HepG2 (cell line): ENCODE measurements around the gene HILPDA.

Experiments
- ARID2 ChIP-seq: sonication (generic); formaldehyde crosslinking; IDR thresholded peaks from 2 replicates; pipeline ENCODE4 v1.8.1; 2022; ENCODE audit warnings: mild to moderate bottlenecking, missing genetic modification reagents, borderline replicate concordance
- ARNT ChIP-seq: fragments of 450-650 bp; IDR thresholded peaks from 2 replicates; pipeline ENCODE4 v1.6.1; 2017
- CREB1 ChIP-seq, 2 experiments: fragments of 450-650 bp in 1 of 2; IDR thresholded peaks; 2 replicates each; pipeline ENCODE4 v1.6.1; 2016 to 2017; ENCODE audit warnings: control low read depth in 1 of 2, mild to moderate bottlenecking in 1 of 2, missing compliant biosample characterization in 1 of 2, missing genetic modification characterization in 1 of 2
- KAT7 ChIP-seq: IDR thresholded peaks from 2 replicates; pipeline ENCODE4 v1.6.1; 2018; ENCODE audit warnings: borderline replicate concordance, missing compliant biosample characterization
- NFIC ChIP-seq: IDR thresholded peaks from 2 replicates; pipeline ENCODE4 v1.6.1; 2012; ENCODE audit warnings: mild to moderate bottlenecking, low read length, inconsistent platforms
- POLR2AphosphoS5 ChIP-seq: IDR thresholded peaks from 2 replicates; pipeline ENCODE4 v1.6.1; 2012; ENCODE audit warnings: low read depth, low read length
- ZC3H4 ChIP-seq: sonication (generic); formaldehyde crosslinking; IDR thresholded peaks from 2 replicates; pipeline ENCODE4 v1.4.0; 2020; ENCODE audit warnings: missing genetic modification reagents, borderline replicate concordance
- ZNF782 ChIP-seq: sonication (generic); formaldehyde crosslinking; IDR thresholded peaks from 2 replicates; pipeline ENCODE4 v1.4.0; 2020; ENCODE audit warnings: missing genetic modification reagents, mild to moderate bottlenecking, borderline replicate concordance
- TF ChIP-seq, protein P1 (sequence below): sonication (generic); formaldehyde crosslinking; IDR thresholded peaks from 2 replicates; pipeline ENCODE4 v1.4.0; 2020; ENCODE audit warnings: missing genetic modification reagents
- TF ChIP-seq, protein P2 (sequence below): IDR thresholded peaks from 2 replicates; pipeline ENCODE4 v1.6.1; 2018; ENCODE audit warnings: missing genetic modification reagents, mild to moderate bottlenecking, missing compliant biosample characterization
- TF ChIP-seq, protein P3 (sequence below): sonication (generic); formaldehyde crosslinking; IDR thresholded peaks from 2 replicates; pipeline ENCODE4 v1.5.0; 2020; ENCODE audit warnings: mild to moderate bottlenecking, missing genetic modification reagents, moderate library complexity

DNA sequence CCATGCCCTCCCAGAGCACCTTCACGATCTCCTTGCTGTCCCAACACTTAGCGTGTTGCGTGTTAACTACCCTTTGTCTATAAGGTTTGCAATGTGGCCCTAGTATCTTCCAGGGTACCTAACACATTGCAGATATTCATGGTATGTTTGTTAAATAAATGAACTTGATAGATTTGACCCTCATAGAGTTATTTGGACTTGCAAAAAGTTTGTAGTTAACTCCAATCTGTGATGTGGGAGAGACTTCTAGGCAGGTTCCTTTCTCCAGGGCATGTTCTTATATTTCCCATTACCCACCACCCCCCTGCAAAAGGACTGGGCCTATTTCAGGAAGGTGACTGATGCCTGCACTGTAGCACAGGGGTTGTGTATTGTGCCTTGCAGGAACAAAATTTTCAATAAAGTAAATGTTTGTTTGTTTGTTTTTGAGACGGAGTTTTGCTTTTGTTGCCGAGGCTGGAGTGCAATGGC, 612 bp downstream of the HILPDA start:
- TF ChIP-seq POLR2AphosphoS5 (no peak), ARID2 (CRISPR knock-in tag) (no peak), KAT7 (CRISPR knock-in tag) (no peak), CREB1 (IDR thresholded peaks at IDR 0.05) (no peak), CREB1 (CRISPR knock-in tag; IDR thresholded peaks at IDR 0.05) (no peak), NFIC (no peak), ZNF782 (no peak), ZC3H4 (CRISPR knock-in tag) (no peak), ARNT (no peak)
- TF ChIP-seq, protein P1, sequence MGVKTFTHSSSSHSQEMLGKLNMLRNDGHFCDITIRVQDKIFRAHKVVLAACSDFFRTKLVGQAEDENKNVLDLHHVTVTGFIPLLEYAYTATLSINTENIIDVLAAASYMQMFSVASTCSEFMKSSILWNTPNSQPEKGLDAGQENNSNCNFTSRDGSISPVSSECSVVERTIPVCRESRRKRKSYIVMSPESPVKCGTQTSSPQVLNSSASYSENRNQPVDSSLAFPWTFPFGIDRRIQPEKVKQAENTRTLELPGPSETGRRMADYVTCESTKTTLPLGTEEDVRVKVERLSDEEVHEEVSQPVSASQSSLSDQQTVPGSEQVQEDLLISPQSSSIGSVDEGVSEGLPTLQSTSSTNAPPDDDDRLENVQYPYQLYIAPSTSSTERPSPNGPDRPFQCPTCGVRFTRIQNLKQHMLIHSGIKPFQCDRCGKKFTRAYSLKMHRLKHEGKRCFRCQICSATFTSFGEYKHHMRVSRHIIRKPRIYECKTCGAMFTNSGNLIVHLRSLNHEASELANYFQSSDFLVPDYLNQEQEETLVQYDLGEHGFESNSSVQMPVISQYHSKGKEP (CRISPR knock-in tag), result no peak
- TF ChIP-seq, protein P2, sequence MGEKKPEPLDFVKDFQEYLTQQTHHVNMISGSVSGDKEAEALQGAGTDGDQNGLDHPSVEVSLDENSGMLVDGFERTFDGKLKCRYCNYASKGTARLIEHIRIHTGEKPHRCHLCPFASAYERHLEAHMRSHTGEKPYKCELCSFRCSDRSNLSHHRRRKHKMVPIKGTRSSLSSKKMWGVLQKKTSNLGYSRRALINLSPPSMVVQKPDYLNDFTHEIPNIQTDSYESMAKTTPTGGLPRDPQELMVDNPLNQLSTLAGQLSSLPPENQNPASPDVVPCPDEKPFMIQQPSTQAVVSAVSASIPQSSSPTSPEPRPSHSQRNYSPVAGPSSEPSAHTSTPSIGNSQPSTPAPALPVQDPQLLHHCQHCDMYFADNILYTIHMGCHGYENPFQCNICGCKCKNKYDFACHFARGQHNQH (CRISPR knock-in tag), result no peak
- TF ChIP-seq, protein P3, sequence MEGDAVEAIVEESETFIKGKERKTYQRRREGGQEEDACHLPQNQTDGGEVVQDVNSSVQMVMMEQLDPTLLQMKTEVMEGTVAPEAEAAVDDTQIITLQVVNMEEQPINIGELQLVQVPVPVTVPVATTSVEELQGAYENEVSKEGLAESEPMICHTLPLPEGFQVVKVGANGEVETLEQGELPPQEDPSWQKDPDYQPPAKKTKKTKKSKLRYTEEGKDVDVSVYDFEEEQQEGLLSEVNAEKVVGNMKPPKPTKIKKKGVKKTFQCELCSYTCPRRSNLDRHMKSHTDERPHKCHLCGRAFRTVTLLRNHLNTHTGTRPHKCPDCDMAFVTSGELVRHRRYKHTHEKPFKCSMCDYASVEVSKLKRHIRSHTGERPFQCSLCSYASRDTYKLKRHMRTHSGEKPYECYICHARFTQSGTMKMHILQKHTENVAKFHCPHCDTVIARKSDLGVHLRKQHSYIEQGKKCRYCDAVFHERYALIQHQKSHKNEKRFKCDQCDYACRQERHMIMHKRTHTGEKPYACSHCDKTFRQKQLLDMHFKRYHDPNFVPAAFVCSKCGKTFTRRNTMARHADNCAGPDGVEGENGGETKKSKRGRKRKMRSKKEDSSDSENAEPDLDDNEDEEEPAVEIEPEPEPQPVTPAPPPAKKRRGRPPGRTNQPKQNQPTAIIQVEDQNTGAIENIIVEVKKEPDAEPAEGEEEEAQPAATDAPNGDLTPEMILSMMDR (CRISPR knock-in tag), result no peak
